ENCODE data around the gene MAS1.

The MAS1 gene

GRCh38 chr6:159880412-159880975, 10.3 kb upstream of the MAS1 start:
- peak; percentile 99 for DNase-seq

GRCh38 chr6:159884720-159885119, 6.1 kb upstream of the MAS1 start:
- no peak for DNase-seq

DNA sequence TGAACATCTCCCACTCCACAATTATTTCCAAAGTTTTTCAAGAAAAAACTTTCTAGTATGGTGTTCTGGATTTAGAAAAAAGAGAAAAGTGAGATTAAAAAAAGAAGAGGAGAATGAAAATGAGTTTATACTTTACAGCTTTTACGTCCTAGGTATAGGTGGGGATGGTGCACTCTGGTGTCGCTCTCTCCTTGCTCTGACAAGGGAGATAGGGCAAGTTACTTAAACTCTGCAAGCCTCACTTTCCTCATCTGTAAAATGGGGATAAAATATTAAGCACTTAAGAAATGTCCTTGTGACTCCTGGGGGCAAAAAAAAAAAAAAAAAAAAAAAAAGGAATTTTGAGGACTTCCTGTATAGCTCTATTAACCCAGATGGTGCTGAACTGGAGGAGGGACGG, 4.5 kb upstream of the MAS1 start:
- no peak for DNase-seq

DNA sequence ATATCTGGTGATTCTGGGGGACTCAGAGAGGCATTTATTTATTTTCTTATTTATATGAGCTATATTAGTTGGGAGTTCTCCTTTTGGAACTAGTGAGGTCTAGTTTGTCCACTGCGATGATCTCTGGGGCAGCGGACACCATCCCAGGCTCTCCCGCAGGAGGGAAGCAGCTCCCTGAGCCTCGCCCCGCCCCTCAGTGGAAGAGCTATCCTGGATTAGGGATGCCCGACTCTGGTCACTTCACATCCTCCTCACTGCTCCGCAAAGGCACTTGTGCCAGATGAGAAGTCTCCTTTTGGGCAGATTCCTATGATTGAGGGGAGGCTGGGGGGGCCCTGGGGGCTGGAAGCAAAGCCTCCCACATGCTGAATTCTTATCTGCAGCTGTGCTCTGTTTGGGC, 3.6 kb upstream of the MAS1 start:
- DNase-seq = no peak

GRCh38 chr6:159887761-159888160, 3.0 kb upstream of the MAS1 start:
- DNase-seq = no peak

DNA sequence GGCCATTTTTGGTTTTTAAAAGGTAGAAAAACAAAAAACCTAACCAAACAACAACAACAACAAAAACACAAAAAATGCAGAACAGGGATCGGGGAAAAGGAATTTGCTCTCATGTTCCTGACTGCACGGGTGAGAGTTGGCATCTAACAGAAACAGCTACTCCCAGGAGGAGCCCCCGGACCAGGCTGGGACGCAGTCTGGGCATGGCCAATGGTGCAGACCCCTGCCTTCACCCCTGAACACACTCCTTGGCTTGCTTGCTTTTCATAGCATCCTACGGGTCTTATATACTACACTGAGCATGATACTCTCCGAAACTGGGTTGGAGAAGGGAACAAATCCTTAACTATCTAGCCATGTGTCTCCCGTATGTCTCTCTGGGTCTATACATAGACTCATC, 587 bp upstream of the MAS1 start:
- DNase-seq = no peak

DNA sequence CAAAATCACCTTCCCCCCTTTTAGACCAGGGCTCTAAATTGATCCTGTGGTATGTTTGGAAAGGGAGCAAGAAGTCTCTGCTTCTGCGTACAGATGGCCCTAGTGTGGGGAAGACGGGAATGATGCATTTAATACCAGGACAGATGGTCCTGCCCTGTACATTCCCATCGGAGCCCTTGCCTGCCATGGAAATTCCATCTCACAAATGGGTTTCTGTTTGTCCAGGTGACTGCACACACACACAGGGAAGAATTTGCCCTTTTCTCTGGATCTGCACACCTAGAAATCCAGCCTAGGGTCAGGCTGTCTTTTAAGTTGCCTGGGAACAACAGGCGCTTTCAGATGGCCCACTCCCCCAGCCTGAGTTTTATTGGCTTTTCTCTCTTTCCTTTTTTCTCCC, 1.3 kb downstream of the MAS1 start:
- peak; percentile 81 for DNase-seq

DNA sequence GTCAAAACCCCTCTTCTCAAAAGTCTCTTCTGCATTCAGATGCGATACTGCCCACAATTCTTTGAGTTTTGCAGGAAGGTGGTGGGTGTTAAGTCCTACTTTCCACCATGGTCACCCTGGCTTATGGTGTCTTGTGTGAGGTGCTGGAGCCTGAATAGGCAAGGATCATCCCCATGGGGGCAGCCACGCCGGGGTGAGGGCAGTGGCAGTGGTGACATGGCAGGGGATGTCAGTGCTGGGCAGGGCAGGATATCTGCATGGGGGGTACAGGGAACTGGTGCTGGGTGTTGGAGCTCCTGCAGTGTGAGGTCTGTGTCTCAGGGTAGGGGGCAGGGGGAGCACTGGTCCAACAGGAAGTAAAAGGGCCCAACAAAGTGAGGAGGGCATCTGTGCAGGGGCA, 2.3 kb downstream of the MAS1 start:
- no peak for DNase-seq

- no peak for DNase-seq
These were observed 4.2 kb downstream of the MAS1 start for GRCh38 chr6:159894991-159895390.

GRCh38 chr6:159897603-159898002, 6.8 kb downstream of the MAS1 start:
- DNase-seq = no peak

DNA sequence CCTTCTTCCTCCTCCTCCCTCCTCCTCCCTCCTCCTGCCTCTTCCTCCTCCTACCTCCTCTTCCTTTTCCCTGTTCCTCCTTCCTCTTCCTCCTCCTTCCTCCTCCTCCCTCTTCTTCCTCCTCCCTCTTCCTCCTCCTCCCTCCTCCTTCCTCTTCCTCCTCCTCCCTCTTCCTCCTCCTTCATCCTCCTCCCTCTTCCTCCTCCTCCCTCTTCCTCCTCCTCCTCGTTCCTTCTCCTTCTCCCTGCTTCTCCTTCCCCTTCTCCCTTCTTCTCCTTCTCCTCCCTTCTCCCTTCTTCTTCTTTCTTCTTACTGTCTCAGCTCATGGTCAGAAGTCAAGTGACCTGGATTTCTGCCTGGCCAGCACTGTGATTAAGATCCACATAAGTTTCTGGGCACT, 7.7 kb downstream of the MAS1 start:
- DNase-seq = no peak

DNA sequence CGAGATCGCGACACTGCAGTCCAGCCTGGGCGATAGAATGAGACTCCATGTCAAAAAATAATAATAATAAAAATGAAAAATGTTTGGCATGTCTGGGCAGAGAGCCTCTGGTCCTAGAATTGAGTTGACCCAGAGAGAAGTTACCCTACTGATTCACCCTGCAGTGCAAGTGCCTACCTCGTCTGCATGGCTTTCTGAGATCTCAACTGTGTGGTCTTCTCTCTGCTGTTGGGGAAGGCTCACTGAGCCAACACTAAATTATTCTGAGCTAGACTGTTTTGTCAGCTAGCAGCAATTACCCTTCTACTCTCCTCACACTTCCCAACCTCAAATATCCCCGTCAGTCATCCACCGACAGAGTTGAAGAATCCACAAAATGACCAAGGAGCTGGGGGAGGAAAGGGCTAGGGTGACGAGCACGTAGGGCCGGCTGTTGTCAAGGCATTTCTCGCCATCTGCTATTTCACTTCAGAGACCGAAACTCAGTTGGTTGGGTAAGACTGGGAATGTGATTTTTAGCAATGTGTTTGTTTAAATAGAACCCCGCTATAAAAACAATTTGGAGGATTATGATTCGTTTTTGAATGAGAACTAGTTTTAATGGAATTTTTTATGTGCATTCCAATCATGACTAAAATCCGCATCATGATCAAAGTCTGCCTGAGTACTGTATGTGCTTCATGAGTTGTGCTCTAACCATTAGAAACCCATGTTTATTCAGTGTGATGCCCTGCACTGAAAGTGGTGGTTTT, 9.4 kb downstream of the MAS1 start:
- no peak for DNase-seq

GRCh38 chr6:159902620-159903019, 11.8 kb downstream of the MAS1 start:
- DNase-seq = no peak

- no peak for DNase-seq
These were observed 13.7 kb downstream of the MAS1 start for GRCh38 chr6:159904497-159904911.

GRCh38 chr6:159906400-159906799, 15.6 kb downstream of the MAS1 start:
- no peak for DNase-seq

GRCh38 chr6:159908535-159908934, 17.7 kb downstream of the MAS1 start:
- no peak for DNase-seq

DNA sequence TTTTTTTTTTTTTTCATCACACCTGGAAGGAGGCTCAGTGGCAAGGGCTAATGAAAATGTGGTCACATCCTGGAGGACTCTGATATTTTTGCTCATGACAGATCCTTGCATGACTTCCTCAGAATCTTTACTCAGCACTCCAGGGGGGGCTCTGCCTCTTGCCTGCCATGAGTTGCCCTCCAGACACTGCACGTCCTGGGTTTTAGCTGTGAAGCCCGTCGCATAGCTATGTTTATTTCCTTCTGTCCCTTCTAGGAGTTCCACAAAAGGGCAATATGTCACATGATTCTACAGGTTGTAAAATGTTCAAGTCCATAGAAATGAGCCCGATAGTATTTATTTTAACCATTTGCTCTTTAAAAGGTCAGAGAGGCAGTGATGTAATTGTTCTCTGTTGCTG, 18.2 kb downstream of the MAS1 start:
- no peak for DNase-seq

- no peak for DNase-seq
These were observed 19.6 kb downstream of the MAS1 start for GRCh38 chr6:159910342-159910741.

GRCh38 chr6:159913375-159913774, 22.6 kb downstream of the MAS1 start:
- DNase-seq = no peak

- DNase-seq = no peak
These were observed 23.2 kb downstream of the MAS1 start for GRCh38 chr6:159913862-159914564.

DNA sequence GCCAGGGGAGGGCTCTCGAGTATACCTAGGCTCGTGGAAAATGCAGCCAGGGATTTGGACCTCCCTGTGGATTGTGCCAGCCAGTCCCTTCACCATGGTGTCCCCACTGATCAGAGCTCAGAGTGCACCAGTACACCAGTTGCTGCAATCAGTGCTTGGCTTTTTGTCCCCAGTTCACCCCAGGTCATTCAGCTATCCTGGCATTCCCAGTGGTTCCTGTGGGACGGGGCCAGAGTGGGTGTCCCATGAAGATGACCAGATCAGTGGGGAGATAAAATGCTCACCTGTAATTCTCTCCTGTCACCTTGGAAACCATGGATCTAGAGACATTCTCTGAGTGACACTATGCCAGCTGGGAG, 23.8 kb downstream of the MAS1 start:
- no peak for DNase-seq

DNA sequence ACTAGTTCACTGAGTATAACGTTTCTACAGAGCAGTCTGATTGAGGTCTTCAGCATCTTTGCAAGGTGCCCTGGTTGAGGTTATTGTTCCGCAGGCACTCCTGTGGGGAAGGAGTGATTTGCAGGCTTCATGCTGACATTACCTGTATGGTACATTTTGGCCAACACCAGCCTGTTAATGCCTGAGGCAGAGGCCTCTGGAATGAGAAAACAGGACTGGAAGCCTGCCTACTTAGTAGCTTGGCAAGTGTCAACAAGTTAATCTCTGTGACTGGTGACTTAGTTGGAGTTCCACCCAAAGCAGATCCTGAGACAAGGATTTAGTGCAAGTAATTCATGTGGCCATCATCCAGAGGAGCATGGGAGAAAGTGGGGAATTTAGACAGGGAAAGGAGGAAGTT, 24.6 kb downstream of the MAS1 start:
- no peak for DNase-seq

DNA sequence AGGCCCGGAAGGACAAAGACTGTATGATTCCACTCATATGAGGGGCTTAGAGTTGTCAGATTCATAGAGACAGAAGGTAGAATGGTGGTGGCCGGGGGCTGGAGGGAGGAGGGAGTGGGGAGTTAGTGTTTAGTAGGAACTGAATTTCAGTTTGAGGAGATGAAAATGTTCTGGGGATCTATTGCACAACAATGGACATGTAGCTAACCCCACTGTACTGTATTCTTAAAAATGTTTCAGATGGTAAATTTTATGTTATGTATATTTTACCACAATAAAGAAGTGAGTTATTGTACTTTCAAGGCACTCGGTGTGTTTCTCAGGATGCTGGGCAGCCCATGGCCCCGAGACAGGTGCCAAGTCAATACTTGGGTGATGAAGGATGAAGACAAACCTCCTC, 25.4 kb downstream of the MAS1 start:
- DNase-seq = no peak

DNA sequence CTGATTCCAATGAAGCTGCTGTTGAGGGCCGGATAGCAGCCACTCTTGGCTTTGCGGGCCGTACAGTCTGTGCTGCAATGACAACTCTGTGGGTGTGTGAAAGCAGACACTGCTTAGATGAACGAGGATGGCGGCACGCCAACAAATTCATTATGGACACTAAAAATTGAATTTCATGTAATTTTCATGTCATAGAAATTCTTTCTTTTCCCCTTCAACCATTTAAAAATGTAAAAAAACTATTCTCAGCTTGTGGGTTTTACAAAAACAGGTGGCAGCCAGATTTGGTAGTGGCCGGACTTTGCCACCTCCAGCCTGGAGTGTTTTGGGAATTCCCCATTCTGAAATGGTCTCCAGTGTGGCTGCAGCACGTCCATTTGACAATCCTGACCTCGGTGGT, 26.0 kb downstream of the MAS1 start:
- no peak for DNase-seq

Data from NCI-H524 treated with DMSO at 0.1 percent for 48 hours (cell line).